Activated CD4-positive, alpha-beta T cell treated with anti-CD3 and anti-CD28 coated beads for 36 hours (primary cell): ENCODE measurements around the gene C9orf50. TPM values are rescaled to one million over a fixed set of nuclear protein-coding genes. Genes with fewer than 3 reads are reported as not detected.

Source experiments
- ATAC-seq: fragments of 200-7000 bp; cut with Tn5 transposase; one replicate; pipeline ENCODE4 v1.10.0; 2021; ENCODE audit warnings: mild to moderate bottlenecking, moderate library complexity
- CTCF ChIA-PET: fragments of 350-600 bp; sonication (Branson Sonifier 250); formaldehyde crosslinking; loops from one replicate; lab custom pipeline; 2021; ENCODE audit warnings: antibody characterized with exemption; lab: Charles Lee
- POLR2A ChIA-PET: fragments of 350-600 bp; sonication (Branson Sonifier 250); formaldehyde crosslinking; loops from one replicate; lab custom pipeline; 2021; ENCODE audit warnings: antibody characterized with exemption, inconsistent platforms; lab: Charles Lee
- DNase-seq: peaks from one replicate; pipeline ENCODE4 v3.0.0-alpha.2; 2020
- H3K27ac Mint-ChIP-seq: one replicate; pipeline ENCODE4 v1.8.0; 2021; ENCODE audit warnings: mixed read lengths
- H3K27me3 Mint-ChIP-seq: one replicate; pipeline ENCODE4 v1.8.0; 2021; ENCODE audit warnings: mixed read lengths
- H3K36me3 Mint-ChIP-seq: one replicate; pipeline ENCODE4 v1.8.0; 2021; ENCODE audit warnings: low read depth, mixed read lengths
- H3K4me1 Mint-ChIP-seq: one replicate; pipeline ENCODE4 v1.8.0; 2021; ENCODE audit warnings: mixed read lengths
- H3K4me3 Mint-ChIP-seq: one replicate; pipeline ENCODE4 v1.8.0; 2021; ENCODE audit warnings: mild to moderate bottlenecking, moderate library complexity, mixed read lengths
- H3K9me3 Mint-ChIP-seq: one replicate; pipeline ENCODE4 v1.8.0; 2021; ENCODE audit warnings: low read depth, mixed read lengths
- intact Hi-C, 2 experiments: fragments of 100-400 bp; cut with DNase I in 1 of 2; cut with micrococcal nuclease in 1 of 2; formaldehyde crosslinking; loops; one replicate each; pipeline versions ENCODE4 v1.14.2 to v1.15.1; 2022 to 2024; cut with DNase I, micrococcal nuclease
- total RNA-seq, 2 experiments: library from RNA; stranded (reverse); gene quantifications; one replicate each; pipeline ENCODE4 v1.2.3, GENCODE V29; 2021

The C9orf50 gene
- total RNA-seq, 2 experiments from 2014 or later, result not detected

DNA sequence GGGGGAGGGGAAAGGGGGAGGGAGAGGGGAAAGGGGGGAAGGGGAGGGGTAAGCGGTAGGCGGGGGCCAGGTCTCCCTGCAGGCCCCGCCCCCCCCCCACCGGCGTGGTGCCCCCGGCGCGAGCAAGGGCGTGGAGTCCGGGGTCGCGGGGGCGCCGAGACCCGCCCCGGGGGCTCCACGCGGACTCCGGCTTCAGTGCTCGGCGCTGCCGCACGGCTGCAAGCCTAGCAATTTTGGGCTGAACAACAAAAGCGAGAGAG lies 10.8 kb downstream of the C9orf50 start:
- Mint-ChIP-seq H3K4me1 (peaks cover 29% of the 10 kb centered on the region), H3K27ac (no peak overlapping the region), H3K36me3 (no peaks in the 10 kb centered on the region), H3K9me3 (no peaks in the 10 kb centered on the region), H3K4me3 (peak overlapping the region; percentile 73), H3K27me3 (no peaks in the 10 kb centered on the region)
- CTCF ChIA-PET, result no interaction called here
- POLR2A ChIA-PET, result no interaction called here
- no peak for DNase-seq
- no peak for ATAC-seq
- intact Hi-C loops, result loop anchor here (1.0 to 2.0 kb wide), 10 partner anchors 122 to 479 kb away; no protein-coding TSS in a partner anchor

DNA sequence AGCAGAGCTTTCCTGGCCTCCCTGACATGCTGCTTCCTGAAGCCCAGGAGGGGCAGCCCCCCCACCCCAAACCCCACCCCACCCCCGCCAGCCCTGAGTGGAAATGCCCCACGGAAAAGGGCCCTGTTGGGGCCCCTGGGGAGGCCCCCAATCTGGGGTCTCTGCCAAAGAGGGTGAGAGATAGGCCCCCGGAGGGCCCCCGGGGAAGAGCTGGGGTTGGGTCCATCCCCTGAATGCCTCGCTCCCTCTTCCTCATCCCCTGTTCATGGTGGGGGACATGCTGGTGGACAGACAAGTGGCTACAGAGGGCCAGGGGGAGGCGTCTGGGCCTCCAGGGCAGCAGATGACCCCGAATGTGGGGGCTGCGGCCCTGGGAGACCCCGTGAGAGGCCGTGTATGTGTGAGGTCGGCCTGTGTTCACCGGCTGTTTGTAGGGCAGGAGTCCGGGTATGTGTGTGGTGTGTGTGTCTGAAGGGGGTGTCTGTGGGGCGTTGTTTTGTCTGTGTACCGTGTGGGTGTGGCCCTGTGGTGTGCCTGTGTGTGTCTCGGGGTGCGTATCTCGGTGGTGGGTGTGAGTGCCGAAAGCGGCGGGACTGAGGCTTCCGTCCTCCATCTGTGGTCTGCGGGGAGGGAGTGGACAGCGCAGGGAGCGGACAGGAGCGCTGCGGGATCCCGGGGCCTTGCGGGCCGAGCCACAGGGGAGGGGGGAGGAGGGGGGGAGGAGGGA lies 11.3 kb downstream of the C9orf50 start:
- ATAC-seq (peak; percentile 18), DNase-seq (peak; percentile 59)
- ChIA-PET POLR2A (interaction anchor here (1.0 kb wide), 1 partner anchor 528 kb away, joined by 3 read pairs; the partner anchor contains the start of gene DOLPP1), CTCF (interaction anchor here (0.7 to 1.9 kb wide), 5 partner anchors 10 to 467 kb away, joined by 3 to 10 read pairs (median 4); no protein-coding TSS in a partner anchor)
- H3K4me3 Mint-ChIP-seq, result peak overlapping the region; percentile 73
- H3K4me1 Mint-ChIP-seq, result peaks cover 33% of the 10 kb centered on the region
- H3K27ac Mint-ChIP-seq, result peak overlapping the region; percentile 67
- no peaks in the 10 kb centered on the region for H3K27me3 Mint-ChIP-seq
- intact Hi-C loops, result loop anchor here (1.0 to 10.0 kb wide), 11 partner anchors 115 to 479 kb away; no protein-coding TSS in a partner anchor
- no peaks in the 10 kb centered on the region for H3K9me3 Mint-ChIP-seq
- H3K36me3 Mint-ChIP-seq, result no peaks in the 10 kb centered on the region

DNA sequence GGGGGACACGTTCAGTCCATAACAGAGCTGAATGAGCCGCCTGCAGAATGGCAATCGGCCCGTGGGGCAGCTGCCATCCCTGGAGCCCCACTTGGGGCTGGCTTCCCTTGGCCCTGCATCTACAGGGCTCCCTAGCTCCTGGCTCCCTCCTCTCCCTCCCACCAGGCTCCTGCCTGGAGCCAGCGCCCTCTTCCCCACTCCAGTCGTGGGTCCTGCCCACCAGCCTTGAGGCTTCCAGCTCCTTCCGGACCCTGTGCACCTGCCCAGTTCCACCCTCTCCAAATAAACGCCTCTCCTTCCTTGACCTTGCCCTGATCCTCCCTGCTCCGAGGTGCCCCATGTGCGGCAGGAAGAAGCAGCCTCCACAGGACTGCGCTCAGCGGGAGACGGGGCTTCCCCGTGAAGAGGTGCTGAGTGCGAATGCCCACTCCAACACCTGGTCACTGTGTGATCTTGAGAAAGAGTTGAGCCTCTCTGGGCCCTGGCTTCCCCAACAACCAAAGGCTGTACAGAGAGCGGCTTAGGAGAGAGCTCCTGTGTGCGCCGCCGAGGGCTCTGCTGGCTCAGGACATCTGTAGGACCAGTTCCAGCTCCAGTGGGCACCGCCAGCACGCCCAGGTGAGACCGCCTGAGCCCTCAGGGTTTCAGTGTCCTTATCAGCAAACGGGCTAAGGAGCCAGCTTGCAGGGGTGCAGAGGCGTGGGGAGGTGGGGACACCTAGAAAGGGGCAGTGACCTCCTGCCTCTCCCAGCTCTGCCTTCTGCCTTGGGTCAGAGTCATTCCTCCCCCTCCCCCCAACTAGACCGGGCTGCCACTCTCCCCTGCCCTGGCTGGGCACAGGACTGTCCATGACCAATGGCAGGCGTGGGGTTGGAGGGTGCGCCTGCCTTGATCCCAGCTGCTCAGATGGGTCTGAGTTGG lies 12.1 kb downstream of the C9orf50 start:
- intact Hi-C loops, result loop anchor here in 1 of 2 experiments (10.0 kb wide), 1 partner anchor 114 kb away; no protein-coding TSS in a partner anchor
- Mint-ChIP-seq H3K27ac (no peak overlapping the region), H3K36me3 (no peaks in the 10 kb centered on the region), H3K9me3 (no peaks in the 10 kb centered on the region), H3K4me1 (peaks cover 36% of the 10 kb centered on the region), H3K4me3 (no peak overlapping the region), H3K27me3 (no peaks in the 10 kb centered on the region)
- DNase-seq, result no peak
- ChIA-PET POLR2A (interaction anchor here (0.6 to 1.0 kb wide), 2 partner anchors 463 to 528 kb away, joined by 3 read pairs; partner anchors contain the start of gene DOLPP1), CTCF (interaction anchor here (0.7 to 2.0 kb wide), 8 partner anchors 9 to 470 kb away, joined by 3 to 10 read pairs (median 4); no protein-coding TSS in a partner anchor)
- no peak for ATAC-seq

DNA sequence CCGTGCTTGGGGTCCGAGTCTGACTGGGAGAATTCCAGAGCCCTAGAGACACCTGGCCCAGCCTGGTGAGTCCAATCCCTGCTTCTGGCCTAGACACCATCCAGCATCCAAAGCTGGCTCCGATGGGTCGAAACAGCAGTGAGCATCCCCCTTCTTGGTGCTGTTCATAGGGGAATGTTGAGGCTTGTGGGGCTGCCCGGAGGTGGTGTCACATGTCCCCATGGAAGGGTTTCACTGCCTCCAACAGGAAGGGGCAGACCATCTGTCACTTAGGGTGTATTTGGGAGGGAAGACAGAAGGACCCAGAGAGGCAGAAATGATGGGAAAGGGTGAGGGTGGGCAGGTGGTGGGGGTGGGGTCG lies 13.9 kb downstream of the C9orf50 start:
- Mint-ChIP-seq H3K36me3 (no peaks in the 10 kb centered on the region), H3K27me3 (no peaks in the 10 kb centered on the region), H3K9me3 (no peaks in the 10 kb centered on the region), H3K27ac (peak overlapping the region; percentile 88), H3K4me1 (peaks cover 44% of the 10 kb centered on the region), H3K4me3 (no peak overlapping the region)
- DNase-seq (no peak), ATAC-seq (no peak)
- POLR2A ChIA-PET, result no interaction called here
- CTCF ChIA-PET, result interaction anchor here (0.7 to 1.3 kb wide), 5 partner anchors 10 to 477 kb away, joined by 3 to 4 read pairs (median 3); no protein-coding TSS in a partner anchor
- intact Hi-C loops, result loop anchor here in 1 of 2 experiments (10.0 kb wide), 1 partner anchor 112 kb away; no protein-coding TSS in a partner anchor

DNA sequence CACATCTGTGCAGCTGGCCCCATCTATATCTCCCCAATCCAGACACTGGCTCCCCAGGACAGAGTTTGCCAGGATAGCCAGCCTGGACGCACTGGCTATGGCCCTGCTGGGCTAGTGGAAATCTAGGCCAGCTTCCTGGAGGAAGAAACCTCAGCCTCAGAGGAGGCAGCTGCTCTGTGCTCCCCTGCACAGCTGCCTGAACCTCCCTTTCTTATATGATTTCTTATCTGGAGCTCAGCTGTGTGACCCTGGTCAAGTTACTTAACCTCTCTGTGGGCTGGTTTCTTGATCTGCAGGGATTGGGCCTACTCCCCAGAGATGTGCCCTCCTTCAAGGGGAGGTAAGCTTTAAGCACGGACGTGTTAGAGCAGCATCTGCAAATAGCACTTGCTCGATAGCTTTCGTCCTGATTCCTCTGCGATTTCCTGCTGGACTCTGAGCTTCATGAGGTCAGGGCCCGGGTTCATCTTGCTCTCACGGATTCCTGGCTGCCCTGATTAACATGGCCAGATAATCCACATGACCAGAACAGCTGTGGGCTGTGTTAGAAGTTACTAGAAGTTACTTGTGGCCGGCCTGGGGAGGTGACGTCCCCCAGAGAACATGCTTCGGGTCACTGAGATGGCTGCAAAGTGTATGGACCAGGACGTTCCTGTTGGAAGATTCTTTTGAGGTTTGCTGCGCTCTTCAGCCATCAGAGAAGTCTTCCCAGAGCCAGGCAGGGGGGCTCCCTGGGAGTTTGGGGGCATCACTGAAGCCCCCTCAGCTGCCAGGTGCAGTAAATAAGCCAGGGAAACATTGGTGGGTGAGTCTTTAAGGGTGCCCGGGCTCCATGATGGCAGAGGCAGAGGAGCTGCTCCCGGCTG lies 14.5 kb downstream of the C9orf50 start:
- ChIA-PET CTCF (interaction anchor here (0.7 to 1.5 kb wide), 7 partner anchors 10 to 476 kb away, joined by 3 to 6 read pairs (median 4); no protein-coding TSS in a partner anchor), POLR2A (no interaction called here)
- H3K9me3 Mint-ChIP-seq, result no peaks in the 10 kb centered on the region
- intact Hi-C loops, result loop anchor here in 1 of 2 experiments (10.0 kb wide), 1 partner anchor 112 kb away; no protein-coding TSS in a partner anchor
- ATAC-seq, result no peak
- H3K27me3 Mint-ChIP-seq, result no peaks in the 10 kb centered on the region
- no peaks in the 10 kb centered on the region for H3K36me3 Mint-ChIP-seq
- H3K27ac Mint-ChIP-seq, result no peak overlapping the region
- H3K4me1 Mint-ChIP-seq, result peaks cover 42% of the 10 kb centered on the region
- H3K4me3 Mint-ChIP-seq, result no peak overlapping the region
- DNase-seq, result no peak

DNA sequence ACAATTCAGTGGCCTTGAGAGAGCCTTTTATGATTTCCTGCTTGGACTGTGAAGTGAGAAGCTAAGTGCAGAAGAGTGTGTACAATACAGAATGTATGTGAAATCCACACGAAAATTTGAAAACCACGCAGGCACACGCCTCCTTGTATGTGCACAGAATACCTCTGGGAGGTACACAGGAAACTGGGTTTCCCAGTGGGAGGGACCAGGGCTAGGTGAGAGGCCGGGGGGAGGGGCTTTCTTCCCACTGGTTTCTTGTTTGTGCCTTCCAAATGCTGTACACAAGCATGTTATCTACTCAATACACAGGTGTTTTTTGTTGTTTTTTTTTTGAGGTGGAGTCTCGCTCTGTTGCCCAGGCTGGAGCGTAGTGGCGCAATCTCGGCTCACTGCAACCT lies 16.1 kb downstream of the C9orf50 start:
- ChIA-PET CTCF (interaction anchor here (0.6 to 1.5 kb wide), 2 partner anchors 13 to 473 kb away, joined by 3 to 6 read pairs; no protein-coding TSS in a partner anchor), POLR2A (no interaction called here)
- H3K4me1 Mint-ChIP-seq, result peaks cover 32% of the 10 kb centered on the region
- no peaks in the 10 kb centered on the region for H3K9me3 Mint-ChIP-seq
- intact Hi-C loops, result loop anchor here in 1 of 2 experiments (10.0 kb wide), 1 partner anchor 110 kb away; no protein-coding TSS in a partner anchor
- no peak overlapping the region for H3K4me3 Mint-ChIP-seq
- peak overlapping the region; percentile 51 for H3K27ac Mint-ChIP-seq
- H3K27me3 Mint-ChIP-seq, result no peaks in the 10 kb centered on the region
- ATAC-seq (no peak), DNase-seq (no peak)
- H3K36me3 Mint-ChIP-seq, result no peaks in the 10 kb centered on the region

DNA sequence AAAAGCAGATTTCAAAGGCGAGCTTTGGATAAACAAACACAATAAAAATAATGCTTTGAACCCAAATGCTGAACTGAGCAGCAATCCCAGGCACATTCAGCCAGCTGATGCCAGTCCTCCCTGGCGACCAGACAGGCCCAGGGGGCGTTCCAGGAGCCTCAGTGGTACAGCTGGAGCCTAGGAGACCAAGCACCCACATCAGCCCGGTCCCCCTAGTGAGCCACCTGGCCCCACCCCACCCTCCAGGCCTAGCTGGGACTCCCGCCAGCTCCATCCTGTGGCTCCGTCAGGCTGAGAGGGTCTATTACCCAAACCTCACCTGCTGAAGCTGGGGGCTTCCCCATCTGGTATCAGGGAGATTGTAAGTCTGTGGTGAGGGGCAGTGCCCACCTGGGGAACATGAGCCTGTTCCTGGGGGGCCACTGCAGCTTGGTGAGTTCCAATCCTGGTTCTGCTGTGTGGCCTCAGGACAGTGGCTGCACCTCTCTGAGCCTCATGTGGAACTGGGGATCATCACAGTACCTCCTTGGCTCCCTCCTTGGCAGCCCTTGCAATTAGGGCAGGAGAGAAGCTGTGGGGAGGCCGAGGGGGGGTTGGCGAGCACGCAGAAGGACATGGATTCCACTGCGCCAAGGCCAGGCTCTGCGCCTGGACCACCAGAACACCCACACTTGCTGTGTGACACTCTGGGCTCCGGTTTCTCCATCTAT lies 16.7 kb downstream of the C9orf50 start:
- Mint-ChIP-seq H3K27me3 (no peaks in the 10 kb centered on the region), H3K9me3 (no peaks in the 10 kb centered on the region), H3K4me3 (no peak overlapping the region), H3K36me3 (no peaks in the 10 kb centered on the region), H3K4me1 (peaks cover 29% of the 10 kb centered on the region), H3K27ac (peak overlapping the region; percentile 51)
- ATAC-seq, result no peak
- ChIA-PET POLR2A (no interaction called here), CTCF (interaction anchor here (0.6 to 1.0 kb wide), 4 partner anchors 12 to 462 kb away, joined by 3 to 4 read pairs (median 3); no protein-coding TSS in a partner anchor)
- DNase-seq, result no peak
- intact Hi-C loops, result loop anchor here in 1 of 2 experiments (10.0 kb wide), 1 partner anchor 109 kb away; no protein-coding TSS in a partner anchor

DNA sequence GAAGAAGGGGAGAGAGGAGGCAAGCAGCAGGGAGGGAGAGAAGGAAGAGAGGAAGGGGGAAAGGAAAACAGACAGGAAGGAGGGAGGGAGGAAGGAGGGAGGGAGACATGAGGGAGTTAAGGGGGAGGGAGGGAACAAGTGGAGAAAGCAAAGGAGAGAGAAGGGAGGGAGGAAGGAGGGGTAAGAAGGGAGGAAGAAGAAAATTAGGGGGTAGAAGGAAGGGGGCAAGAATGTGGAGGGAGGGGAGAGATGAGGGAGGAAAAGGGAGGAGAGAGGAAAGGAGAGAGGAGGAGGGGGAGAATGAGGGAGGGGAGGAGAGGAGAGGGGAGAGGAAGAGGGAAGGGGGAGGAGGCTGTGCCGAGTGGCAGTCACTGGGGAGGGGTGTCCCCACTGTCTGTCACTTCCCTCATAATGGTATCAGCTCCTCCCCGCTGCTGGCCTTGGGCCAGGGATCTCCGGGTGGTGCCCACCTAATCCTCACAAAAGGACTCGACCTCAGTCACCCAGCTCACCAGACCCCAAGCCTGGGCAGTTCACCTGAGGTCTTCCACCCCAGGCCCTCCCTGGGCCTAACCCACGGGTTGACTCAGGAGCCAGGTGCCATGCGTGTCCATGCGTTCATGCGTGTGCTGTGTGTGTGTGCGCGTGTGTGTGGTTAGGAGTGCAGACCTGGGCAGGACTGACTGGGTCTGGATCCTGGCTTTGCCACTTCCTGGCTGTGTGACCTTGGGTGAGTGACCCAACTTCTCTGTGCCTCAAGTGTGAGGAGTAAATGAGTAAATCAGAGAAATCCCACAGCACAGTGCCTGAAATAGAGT lies 18.1 kb downstream of the C9orf50 start:
- peak; percentile 46 for ATAC-seq
- CTCF ChIA-PET, result interaction anchor here (0.6 to 0.9 kb wide), 2 partner anchors 22 to 463 kb away, joined by 3 read pairs; no protein-coding TSS in a partner anchor

DNA sequence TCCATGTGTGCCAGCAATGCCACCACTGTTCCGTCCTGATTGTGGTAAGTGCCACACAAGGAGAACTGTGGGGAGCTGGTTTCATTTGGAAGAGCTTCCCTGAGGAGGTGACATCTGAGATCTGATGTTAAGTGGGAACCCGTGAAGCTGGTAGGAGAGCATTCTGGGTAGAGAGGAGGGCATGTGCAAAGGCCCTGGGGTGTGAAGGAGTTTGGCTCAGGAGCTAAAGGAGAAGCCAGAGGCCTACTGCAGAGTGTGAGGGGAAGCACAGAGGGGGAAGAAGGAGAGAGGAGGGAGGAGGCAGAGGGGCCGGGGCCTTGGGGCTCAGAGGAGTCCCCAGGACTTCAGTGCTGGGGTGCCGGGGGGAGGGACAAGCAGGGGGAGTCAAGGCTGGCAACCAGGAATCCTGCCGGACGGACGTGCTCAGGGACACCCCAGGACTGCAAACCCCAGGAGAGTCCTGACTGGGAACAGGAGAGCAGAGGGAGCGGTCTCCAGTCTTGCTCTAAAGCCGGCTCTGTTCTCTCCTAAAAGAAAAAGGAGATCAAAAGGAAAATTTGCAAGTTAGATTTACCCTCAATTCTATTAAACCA lies 19.7 kb downstream of the C9orf50 start:
- Mint-ChIP-seq H3K27me3 (peaks cover 4% of the 10 kb centered on the region), H3K27ac (no peak overlapping the region), H3K4me3 (no peak overlapping the region), H3K36me3 (no peaks in the 10 kb centered on the region), H3K9me3 (no peaks in the 10 kb centered on the region), H3K4me1 (peaks cover 28% of the 10 kb centered on the region)
- CTCF ChIA-PET, result interaction anchor here (0.6 to 1.5 kb wide), 2 partner anchors 8 to 12 kb away, joined by 3 to 4 read pairs; no protein-coding TSS in a partner anchor
- POLR2A ChIA-PET, result no interaction called here
- DNase-seq (peak; percentile 5), ATAC-seq (no peak)
- intact Hi-C loops, result loop anchor here in 1 of 2 experiments (10.0 kb wide), 1 partner anchor 106 kb away; no protein-coding TSS in a partner anchor

More for the DNA sequence above, 18.1 kb downstream of the C9orf50 start:
- peak; percentile 45 for DNase-seq
- Mint-ChIP-seq H3K4me3 (no peak overlapping the region), H3K4me1 (peaks cover 31% of the 10 kb centered on the region), H3K9me3 (no peaks in the 10 kb centered on the region), H3K27ac (no peak overlapping the region), H3K36me3 (no peaks in the 10 kb centered on the region), H3K27me3 (peaks cover 4% of the 10 kb centered on the region)
- POLR2A ChIA-PET, result no interaction called here
- intact Hi-C loops, result loop anchor here in 1 of 2 experiments (10.0 kb wide), 1 partner anchor 108 kb away; no protein-coding TSS in a partner anchor
